ENCODE data around the gene CACNA1B.

CACNA1B gene

DNA sequence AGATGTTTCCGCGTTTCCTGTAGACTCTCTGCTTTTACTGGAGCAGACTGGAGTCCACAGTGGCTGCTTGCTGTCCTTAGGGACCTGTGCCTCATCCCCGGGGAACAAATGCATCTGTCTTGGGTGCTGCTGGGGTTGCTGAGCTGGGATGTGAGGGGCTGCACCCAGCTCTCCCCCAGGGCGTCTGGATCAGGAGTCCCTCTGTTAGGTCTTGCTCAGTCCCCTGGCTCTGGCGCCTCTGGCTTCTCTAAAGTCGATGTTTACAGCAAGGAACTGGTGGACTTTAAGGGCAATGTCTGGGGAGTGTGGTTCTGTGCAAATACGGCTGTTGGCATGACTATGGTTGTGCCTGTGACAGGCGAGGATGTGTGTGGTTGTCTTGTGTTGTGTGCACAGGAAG lies 91.4 kb downstream of the CACNA1B start:
- DNase-seq (no peak), ATAC-seq (ENCODE audit: insufficient read depth, low read depth) (no peak)
- Histone ChIP-seq H3K9me3 (ENCODE audit: insufficient read depth, low read length, severe bottlenecking) (no peaks in the 10 kb centered on the region), H3K27ac (ENCODE audit: low read length) (no peak overlapping the region), H2AFZ (ENCODE audit: low read depth, low read length) (no peak overlapping the region), H3K4me1 (ENCODE audit: insufficient read depth, low read length) (no peaks in the 10 kb centered on the region), H3K79me2 (ENCODE audit: insufficient read depth, low read length) (no peaks in the 10 kb centered on the region), H3K4me3 (ENCODE audit: low read depth in 1 of 2, low read length in 2 of 2) (no peak overlapping the region), H4K20me1 (ENCODE audit: insufficient read depth, low read length) (no peaks in the 10 kb centered on the region; the same call in 1 of the 2 replicates), H3K9ac (ENCODE audit: low read depth, low read length) (no peak overlapping the region), H3K4me2 (ENCODE audit: insufficient read depth, low read length) (no peak overlapping the region), H3K27me3 (ENCODE audit: insufficient read depth, low read length, poor library complexity) (no peaks in the 10 kb centered on the region), H3K36me3 (ENCODE audit: insufficient read depth, low read length) (no peaks in the 10 kb centered on the region)
- TF ChIP-seq, protein P1, sequence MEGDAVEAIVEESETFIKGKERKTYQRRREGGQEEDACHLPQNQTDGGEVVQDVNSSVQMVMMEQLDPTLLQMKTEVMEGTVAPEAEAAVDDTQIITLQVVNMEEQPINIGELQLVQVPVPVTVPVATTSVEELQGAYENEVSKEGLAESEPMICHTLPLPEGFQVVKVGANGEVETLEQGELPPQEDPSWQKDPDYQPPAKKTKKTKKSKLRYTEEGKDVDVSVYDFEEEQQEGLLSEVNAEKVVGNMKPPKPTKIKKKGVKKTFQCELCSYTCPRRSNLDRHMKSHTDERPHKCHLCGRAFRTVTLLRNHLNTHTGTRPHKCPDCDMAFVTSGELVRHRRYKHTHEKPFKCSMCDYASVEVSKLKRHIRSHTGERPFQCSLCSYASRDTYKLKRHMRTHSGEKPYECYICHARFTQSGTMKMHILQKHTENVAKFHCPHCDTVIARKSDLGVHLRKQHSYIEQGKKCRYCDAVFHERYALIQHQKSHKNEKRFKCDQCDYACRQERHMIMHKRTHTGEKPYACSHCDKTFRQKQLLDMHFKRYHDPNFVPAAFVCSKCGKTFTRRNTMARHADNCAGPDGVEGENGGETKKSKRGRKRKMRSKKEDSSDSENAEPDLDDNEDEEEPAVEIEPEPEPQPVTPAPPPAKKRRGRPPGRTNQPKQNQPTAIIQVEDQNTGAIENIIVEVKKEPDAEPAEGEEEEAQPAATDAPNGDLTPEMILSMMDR (IDR thresholded peaks at IDR 0.05; ENCODE audit: borderline replicate concordance, extremely low read depth, low read length, poor library complexity, severe bottlenecking), result no peak
- TF ChIP-seq EZH2 (IDR thresholded peaks at IDR 0.05; ENCODE audit: borderline replicate concordance, low read depth, low read length, severe bottlenecking), result no peak

DNA sequence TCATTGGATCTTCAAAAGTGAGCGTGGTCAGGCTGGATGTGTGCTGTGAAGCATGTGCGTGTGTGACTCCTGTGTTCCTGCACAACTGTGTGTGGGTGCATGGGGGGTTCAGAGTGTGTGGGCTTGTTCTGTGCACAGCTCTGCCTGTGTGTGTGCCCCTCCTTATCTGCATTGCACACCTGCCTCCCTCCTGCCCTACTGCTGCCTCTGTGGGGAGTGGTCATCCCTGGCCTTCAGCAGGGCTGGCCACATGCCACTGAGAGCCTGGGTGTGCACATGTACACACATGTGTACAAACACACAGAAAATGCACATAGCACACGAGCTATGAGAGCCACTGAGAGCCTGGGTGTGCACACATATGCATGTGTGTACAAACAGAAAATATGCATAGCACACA lies 92.1 kb downstream of the CACNA1B start:
- H3K9ac ChIP-seq (ENCODE audit: low read depth, low read length), result no peak overlapping the region

DNA sequence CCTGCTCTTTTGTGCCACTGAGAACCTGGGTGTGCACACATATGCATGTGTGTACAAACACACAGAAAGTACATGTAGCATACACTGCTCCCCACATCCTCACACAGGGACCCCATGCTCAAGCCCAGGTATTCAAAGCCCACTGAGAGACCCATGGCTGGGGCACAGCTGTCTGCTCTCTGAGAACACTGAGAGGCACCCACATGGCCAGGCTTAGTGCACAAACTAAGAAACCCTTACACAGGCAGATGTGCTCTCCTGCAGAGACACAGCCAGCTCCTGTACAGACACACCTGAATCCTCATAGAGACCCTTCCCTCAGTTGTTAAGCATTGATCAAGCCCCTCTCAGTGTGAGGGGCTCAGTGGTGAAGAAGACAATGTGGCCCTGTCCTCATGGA lies 92.5 kb downstream of the CACNA1B start:
- no peaks in the 10 kb centered on the region for H3K9me3 ChIP-seq (ENCODE audit: insufficient read depth, low read length, severe bottlenecking)
- no peak overlapping the region for H3K9ac ChIP-seq (ENCODE audit: low read depth, low read length)
- H2AFZ ChIP-seq (ENCODE audit: low read depth, low read length), result no peak overlapping the region
- no peak for ATAC-seq (ENCODE audit: insufficient read depth, low read depth)
- no peaks in the 10 kb centered on the region for H3K27me3 ChIP-seq (ENCODE audit: insufficient read depth, low read length, poor library complexity)
- DNase-seq, result no peak
- H3K4me2 ChIP-seq (ENCODE audit: insufficient read depth, low read length), result no peak overlapping the region
- no peak overlapping the region for H3K4me3 ChIP-seq (ENCODE audit: low read depth in 1 of 2, low read length in 2 of 2)
- no peaks in the 10 kb centered on the region for H3K36me3 ChIP-seq (ENCODE audit: insufficient read depth, low read length)
- H3K27ac ChIP-seq (ENCODE audit: low read length), result no peak overlapping the region
- no peaks in the 10 kb centered on the region for H3K4me1 ChIP-seq (ENCODE audit: insufficient read depth, low read length)
- no peaks in the 10 kb centered on the region; the same call in 1 of the 2 replicates for H4K20me1 ChIP-seq (ENCODE audit: insufficient read depth, low read length)
- no peaks in the 10 kb centered on the region for H3K79me2 ChIP-seq (ENCODE audit: insufficient read depth, low read length)
- TF ChIP-seq EZH2 (IDR thresholded peaks at IDR 0.05; ENCODE audit: borderline replicate concordance, low read depth, low read length, severe bottlenecking), result no peak
- TF ChIP-seq, protein P1 (IDR thresholded peaks at IDR 0.05; ENCODE audit: borderline replicate concordance, extremely low read depth, low read length, poor library complexity, severe bottlenecking), result no peak

More for the DNA sequence above, 92.1 kb downstream of the CACNA1B start:
- H3K9me3 ChIP-seq (ENCODE audit: insufficient read depth, low read length, severe bottlenecking), result no peaks in the 10 kb centered on the region
- H3K27ac ChIP-seq (ENCODE audit: low read length), result no peak overlapping the region
- no peak for TF ChIP-seq EZH2 (IDR thresholded peaks at IDR 0.05; ENCODE audit: borderline replicate concordance, low read depth, low read length, severe bottlenecking)
- TF ChIP-seq, protein P1 (IDR thresholded peaks at IDR 0.05; ENCODE audit: borderline replicate concordance, extremely low read depth, low read length, poor library complexity, severe bottlenecking), result no peak
- H2AFZ ChIP-seq (ENCODE audit: low read depth, low read length), result no peak overlapping the region
- H3K4me3 ChIP-seq (ENCODE audit: low read depth in 1 of 2, low read length in 2 of 2), result no peak overlapping the region
- no peaks in the 10 kb centered on the region for H3K36me3 ChIP-seq (ENCODE audit: insufficient read depth, low read length)
- H4K20me1 ChIP-seq (ENCODE audit: insufficient read depth, low read length), result no peaks in the 10 kb centered on the region; the same call in 1 of the 2 replicates
- no peaks in the 10 kb centered on the region for H3K79me2 ChIP-seq (ENCODE audit: insufficient read depth, low read length)
- ATAC-seq (ENCODE audit: insufficient read depth, low read depth), result no peak
- H3K27me3 ChIP-seq (ENCODE audit: insufficient read depth, low read length, poor library complexity), result no peaks in the 10 kb centered on the region
- DNase-seq, result no peak
- H3K4me2 ChIP-seq (ENCODE audit: insufficient read depth, low read length), result no peak overlapping the region
- H3K4me1 ChIP-seq (ENCODE audit: insufficient read depth, low read length), result no peaks in the 10 kb centered on the region
